Renal cortex interstitium (tissue), 11 donors: Measurements from ENCODE around the gene RSAD2. TPM values are rescaled to one million over a fixed set of nuclear protein-coding genes. Genes with fewer than 3 reads are reported as not detected.
A peak's percentile ranks its signal among the peaks of the same experiment; 100 is the strongest.
"Not testable (repeated sequence)": the region's sequence is repeated elsewhere in the genome, so short reads cannot be mapped to it uniquely, and the experiment has no call there.

Experiments used
- DNase-seq, 11 donors: peaks; one replicate each; pipeline ENCODE4 v3.0.0-alpha.2; 2013; ENCODE audit warnings: low read depth in 9 of 11, low spot score in 4 of 11; ENCODE audit errors: extremely low read depth in 1 of 11
- polyA plus RNA-seq, 3 donors: library from polyadenylated mRNA; unstranded; fragments of 120-200 nt; gene quantifications; one replicate each; pipeline ENCODE4 v1.2.1, GENCODE V29; 2013; ENCODE audit not compliant: insufficient read length in 3 of 3

RSAD2 gene
- polyA plus RNA-seq, 3 donors = 2.5 to 4.3 (median 3.9) TPM

- DNase-seq = not testable (repeated sequence)
Observed at GRCh38 chr2:6858466-6859027, 19.0 kb upstream of the RSAD2 start.

DNA sequence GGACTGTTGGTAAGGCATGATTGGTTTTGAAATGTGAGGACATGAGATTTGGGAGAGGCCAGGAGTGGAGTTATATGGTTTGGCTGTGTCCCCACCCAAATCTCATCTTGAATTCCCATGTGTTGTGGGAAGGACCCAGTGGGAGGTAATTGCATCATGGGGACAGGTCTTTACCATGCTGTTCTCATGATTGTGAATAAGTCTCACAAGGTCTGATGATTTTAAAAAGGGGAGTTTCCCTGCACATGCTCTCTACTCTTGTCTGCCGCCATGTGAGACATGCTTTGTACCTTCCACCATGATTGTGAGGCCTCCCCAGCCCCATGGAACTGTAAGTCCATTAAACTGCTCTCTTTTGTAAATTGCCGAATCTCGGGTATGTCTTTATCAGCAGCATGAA lies 17.3 kb upstream of the RSAD2 start:
- DNase-seq = no peak

DNA sequence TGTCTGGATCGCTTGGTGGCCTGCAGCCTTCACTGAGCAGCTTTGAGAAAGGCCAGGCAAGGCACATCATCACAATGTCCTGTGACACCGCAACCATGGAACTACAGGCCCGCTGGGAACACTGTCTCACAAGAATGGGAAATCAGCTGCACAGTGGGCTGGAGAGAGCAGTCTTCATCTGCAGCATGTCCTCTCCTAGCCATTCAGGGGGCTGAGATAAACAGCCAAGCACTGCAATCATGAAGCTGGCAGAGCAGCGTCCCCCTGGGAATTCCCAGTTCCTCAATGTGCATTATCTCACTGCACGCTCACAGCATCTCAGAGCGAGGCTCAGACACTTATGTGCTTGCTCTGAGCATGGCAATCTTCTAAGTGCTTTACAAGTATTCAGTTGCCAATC lies 13.8 kb upstream of the RSAD2 start:
- no peak for DNase-seq

GRCh38 chr2:6864231-6864754 lies 13.3 kb upstream of the RSAD2 start:
- no peak for DNase-seq

DNA sequence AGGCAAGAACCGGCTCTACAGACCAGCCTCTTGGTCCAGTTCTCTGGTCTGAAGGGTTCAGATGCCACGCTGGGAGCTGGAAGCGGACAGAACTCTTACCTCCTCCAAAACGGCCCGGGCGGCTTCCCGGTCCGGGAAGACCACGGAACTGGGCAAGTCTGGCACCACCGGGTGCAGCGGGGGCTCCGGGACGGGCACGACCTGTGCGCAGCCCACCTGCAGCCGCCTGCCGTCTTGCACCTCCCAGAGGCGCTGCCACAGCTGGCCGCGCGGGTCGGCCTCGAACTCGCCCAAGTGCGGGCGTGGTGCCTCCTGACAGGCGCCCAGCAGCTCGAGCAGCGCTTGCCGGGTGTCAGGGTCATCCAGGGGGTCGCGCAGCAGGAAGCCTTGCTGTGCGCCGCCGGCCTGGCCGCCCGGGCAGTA lies 12.6 kb upstream of the RSAD2 start:
- DNase-seq = peak in 1 of 11 donors; percentile 30

DNA sequence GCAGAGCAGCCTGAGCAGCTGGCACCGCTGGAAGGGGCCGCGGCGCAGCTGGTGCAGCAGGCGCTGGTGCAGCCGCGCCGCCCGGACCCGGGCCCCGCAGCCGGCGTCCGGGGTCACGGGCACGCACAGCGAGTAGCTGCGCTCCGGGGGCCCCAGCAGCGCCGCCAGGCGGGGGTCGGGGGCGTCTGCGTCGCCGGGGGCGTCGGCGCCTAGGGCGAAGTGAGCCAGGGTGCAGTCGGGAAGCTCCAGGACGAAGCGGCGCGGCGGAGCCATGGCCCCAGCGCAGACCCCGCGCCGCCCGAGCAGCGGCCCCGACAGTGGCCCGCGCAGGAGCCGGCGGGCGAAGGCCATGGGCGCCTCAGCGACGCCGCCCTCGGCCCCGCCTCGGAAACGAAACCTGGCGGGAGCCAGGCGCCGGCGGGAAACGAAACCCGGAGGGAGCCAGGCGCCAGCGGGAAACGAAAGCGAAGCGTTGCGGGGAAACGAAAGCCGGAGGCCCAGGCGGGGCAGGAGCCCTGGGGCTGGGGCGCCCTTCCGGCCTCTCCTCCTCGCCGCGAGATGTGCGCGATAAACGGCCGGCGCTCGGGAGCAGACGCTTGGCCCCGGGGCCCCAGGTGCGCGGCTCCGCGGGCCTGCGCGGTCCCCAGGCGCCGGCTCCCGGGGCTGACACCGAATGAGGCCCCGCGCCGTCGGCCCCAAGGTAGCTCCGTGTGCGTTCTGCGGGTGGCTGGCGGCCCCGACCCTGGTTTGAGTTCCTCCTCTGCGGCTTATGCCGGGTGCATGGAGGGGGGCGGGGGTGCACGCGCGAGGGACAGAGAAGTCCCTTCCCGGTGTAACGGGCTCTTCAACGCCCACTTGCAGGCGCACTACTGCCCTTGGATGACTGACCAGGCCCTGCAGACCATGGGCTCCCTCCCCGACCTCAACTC lies 12.0 kb upstream of the RSAD2 start, which contains the start of gene CMPK2:
Gene CMPK2 (minus strand): TSS at position 562 of the 929 bp plus-strand sequence. CDS start 211 bp downstream, at position 351.
- DNase-seq = peak in 8 of 11 donors; percentile 24 to 51 (median 39)

- peak in 6 of 11 donors; percentile 21 to 37 (median 26) for DNase-seq
Observed at GRCh38 chr2:6866275-6866671, 11.3 kb upstream of the RSAD2 start.

- DNase-seq = no peak
Observed at GRCh38 chr2:6866982-6867381, 10.6 kb upstream of the RSAD2 start.

DNA sequence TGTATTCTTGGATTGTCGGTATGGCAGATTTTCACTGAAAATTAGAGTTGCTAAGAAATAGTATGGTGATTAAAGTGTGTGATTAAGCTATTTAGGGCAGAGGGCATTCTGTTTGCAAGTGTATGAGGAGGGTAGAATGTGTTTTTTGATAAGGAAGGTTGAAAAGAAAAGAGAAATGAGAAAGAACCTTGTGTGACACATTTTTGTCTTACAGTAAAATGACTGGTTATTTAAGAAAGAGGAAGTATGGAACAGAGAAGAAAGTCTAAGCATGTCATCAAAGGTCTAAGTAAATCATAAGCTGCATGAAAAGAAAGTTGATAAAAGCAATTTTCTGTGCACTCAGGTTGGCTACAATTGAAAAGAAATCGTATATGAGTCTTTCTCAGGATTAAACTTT lies 5.2 kb upstream of the RSAD2 start:
- no peak for DNase-seq

DNA sequence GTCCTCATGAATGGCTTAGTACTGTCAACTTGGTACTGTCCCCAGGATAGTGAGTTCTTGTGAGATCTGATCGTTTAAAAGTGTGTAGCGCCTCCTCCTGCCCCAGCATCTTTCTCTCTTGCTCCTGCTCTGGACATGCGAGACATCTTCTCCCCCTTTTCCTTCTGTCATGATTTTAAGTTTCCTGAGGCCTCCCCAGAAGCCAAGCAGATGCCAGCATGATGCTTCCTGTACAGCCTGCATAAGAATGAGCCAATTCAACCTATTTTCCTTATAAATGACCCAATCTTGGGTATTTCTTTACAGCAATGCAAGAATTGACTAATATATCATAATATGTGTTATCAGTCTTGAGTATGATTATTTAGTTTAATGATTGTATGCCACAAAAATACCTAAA lies 3.5 kb upstream of the RSAD2 start:
- DNase-seq = no peak

DNA sequence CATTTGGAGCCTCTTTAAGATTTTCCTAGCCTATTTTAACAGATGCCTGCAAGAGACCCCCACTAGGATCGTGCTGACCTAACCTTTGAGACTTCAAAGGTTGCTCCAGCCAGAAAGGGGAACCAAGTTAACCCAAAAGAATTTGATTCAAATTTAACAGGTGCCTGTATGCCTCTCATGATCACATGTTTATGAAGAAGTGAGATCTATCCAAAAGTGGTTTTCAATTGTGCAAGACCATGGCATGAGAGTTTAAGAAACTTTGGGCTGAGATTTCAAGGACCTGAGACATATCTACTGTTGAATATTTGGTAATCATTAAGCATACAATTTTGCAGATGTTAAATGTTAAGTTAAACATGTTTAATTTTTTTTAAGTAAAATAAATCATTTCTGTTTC lies 1.3 kb upstream of the RSAD2 start:
- DNase-seq = no peak

DNA sequence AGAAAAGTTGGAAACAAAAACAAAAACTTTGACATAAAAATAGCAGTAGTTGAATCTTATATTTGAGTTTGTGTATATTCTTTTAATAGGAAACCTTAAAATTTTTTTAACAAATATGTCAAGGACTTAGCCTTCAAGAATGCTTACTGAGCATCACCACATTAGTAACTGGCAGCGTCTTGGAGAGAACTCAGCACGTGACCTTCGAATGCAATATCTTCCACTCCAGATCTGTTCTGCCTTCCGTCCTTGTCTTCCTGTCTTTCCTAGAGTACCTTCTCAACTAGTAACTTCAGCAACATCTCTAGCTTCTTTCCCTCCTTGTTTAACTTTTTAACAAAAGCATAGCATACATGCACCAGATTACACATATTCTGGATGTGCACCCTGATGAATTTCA lies 972 bp downstream of the RSAD2 start:
- DNase-seq = no peak

DNA sequence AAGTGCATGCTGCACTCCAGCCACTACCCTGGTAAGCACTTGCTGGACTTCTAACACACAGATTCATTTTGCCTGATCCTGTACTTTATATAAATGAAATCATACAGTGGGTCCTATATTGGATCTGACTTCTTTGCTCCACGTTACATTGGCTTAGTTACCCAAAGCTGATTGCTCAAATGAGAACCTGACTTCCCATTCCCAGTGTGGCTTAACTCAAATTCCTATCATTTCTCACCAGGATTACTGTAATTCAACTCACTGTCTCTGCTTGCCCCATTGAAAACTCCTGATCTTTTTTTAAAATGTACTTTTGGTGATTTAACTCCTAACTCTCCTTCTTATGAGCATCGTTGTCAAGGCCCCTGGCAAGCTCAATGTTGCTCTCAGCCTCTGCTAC lies 1.4 kb downstream of the RSAD2 start:
- DNase-seq = no peak

- DNase-seq = no peak
Observed at GRCh38 chr2:6880200-6880733, 2.7 kb downstream of the RSAD2 start.

DNA sequence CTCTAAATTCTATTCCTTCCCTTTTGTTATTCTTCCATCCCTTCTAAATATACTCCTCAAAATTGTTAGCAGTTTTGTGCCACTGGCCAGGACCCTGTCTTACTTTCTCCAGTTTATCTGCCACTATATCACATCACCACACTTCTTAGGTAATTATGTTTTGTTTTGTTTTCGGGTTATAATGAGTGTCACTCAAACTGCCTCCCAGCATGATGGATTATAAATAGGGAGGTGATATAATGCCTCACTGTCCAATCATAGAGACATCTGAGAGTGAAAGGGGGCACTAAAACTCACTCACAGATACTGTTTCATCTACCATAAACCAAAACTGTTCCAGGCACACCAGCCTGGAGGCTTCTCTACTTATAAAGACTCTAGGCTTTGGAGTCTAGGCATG lies 3.5 kb downstream of the RSAD2 start:
- no peak for DNase-seq

DNA sequence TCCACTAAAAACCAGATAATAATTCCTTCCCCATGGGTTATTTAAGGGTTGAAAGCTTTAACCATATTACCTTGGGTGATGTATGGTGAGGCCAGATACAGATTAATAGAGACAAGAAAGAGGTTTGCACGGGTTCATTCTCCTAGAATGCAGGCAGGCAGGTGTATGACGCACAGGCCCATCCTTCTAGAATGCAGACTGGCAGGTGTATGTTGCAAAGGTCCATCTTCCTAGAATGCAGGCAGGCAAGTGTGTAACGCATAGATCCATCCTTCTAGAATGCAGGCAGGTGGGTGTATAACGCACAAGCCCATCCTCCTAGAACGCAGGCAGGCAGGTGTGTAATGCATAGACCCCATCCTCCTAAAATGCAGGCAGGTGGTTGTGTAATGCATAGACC lies 3.9 kb downstream of the RSAD2 start:
- DNase-seq = no peak

- peak in 1 of 11 donors; percentile 13 for DNase-seq
Observed at GRCh38 chr2:6883448-6884122, 6.0 kb downstream of the RSAD2 start.

GRCh38 chr2:6885551-6885950 lies 8.0 kb downstream of the RSAD2 start:
- no peak for DNase-seq

GRCh38 chr2:6885968-6886367 lies 8.4 kb downstream of the RSAD2 start:
- no peak for DNase-seq
